Colonic mucosa (tissue), 4 donors: ENCODE measurements around the gene MYL12A. TPM values are rescaled to one million over a fixed set of nuclear protein-coding genes. Genes with fewer than 3 reads are reported as not detected.
A peak's percentile ranks its signal among the peaks of the same experiment; 100 is the strongest.
"Not testable (repeated sequence)": the region's sequence is repeated elsewhere in the genome, so short reads cannot be mapped to it uniquely, and the experiment has no call there.

Source experiments
- DNase-seq: peaks from one replicate; pipeline ENCODE4 v3.0.0-alpha.2; 2020
- H3K27ac ChIP-seq: fragments of 200-600 bp; one replicate; pipeline ENCODE4 v1.8.0; 2021
- H3K27me3 ChIP-seq: fragments of 200-600 bp; one replicate; pipeline ENCODE4 v1.8.0; 2021
- H3K36me3 ChIP-seq: fragments of 200-600 bp; one replicate; pipeline ENCODE4 v1.8.0; 2021
- H3K4me1 ChIP-seq: fragments of 200-600 bp; one replicate; pipeline ENCODE4 v1.8.0; 2021; ENCODE audit warnings: mild to moderate bottlenecking
- H3K4me3 ChIP-seq: fragments of 200-600 bp; one replicate; pipeline ENCODE4 v1.8.0; 2021
- H3K9ac ChIP-seq, 2 donors: one replicate each; pipeline ENCODE4 v1.7.0; 2013; ENCODE audit warnings: control low read depth in 2 of 2, low read depth in 2 of 2, low read length in 2 of 2
- H3K9me3 ChIP-seq: fragments of 200-600 bp; one replicate; pipeline ENCODE4 v1.8.0; 2021
- CTCF ChIP-seq: fragments of 200-600 bp; IDR thresholded peaks from one replicate; pipeline ENCODE4 v1.8.0; 2022; ENCODE audit warnings: antibody characterized with exemption, mild to moderate bottlenecking
- intact Hi-C: fragments of 100-400 bp; cut with DNase I; formaldehyde crosslinking; loops from one replicate; pipeline ENCODE4 v1.14.1; 2022
- total RNA-seq, 2 donors: library from RNA; stranded (reverse); fragmentation: NEBNext Ultra II Directional in 1 of 2; extraction: Animal tissue kit (Norgen Biotek cat#: 25700) in 1 of 2; gene quantifications; one replicate each; pipeline ENCODE4 v1.2.1, GENCODE V29; 2021
- donor health status: healthy.
- donor health status: DM: no; HTN: no; CAD: no.
- donor health status: DM: no; HTN: no; CAD: no.

Gene MYL12A
- total RNA-seq, 2 donors from 2014 or later, result 338 to 537 TPM

- H3K27ac ChIP-seq, result peak overlapping the region; percentile 76
- no peak for TF ChIP-seq CTCF
- H3K4me1 ChIP-seq, result peaks cover 3% of the 10 kb centered on the region
- intact Hi-C loops, result no loop called here
- H3K36me3 ChIP-seq, result no peaks in the 10 kb centered on the region
- no peaks in the 10 kb centered on the region for H3K27me3 ChIP-seq
- H3K4me3 ChIP-seq, result no peak overlapping the region
- no peak overlapping the region for H3K9ac ChIP-seq
- no peak for DNase-seq
- no peaks in the 10 kb centered on the region for H3K9me3 ChIP-seq
Observed at GRCh38 chr18:3216987-3217386, 30.6 kb upstream of the MYL12A start.

- Histone ChIP-seq H3K27me3 (no peaks in the 10 kb centered on the region), H3K4me3 (no peak overlapping the region), H3K9me3 (no peaks in the 10 kb centered on the region), H3K9ac (no peak overlapping the region), H3K27ac (peak overlapping the region; percentile 76), H3K36me3 (no peaks in the 10 kb centered on the region), H3K4me1 (peaks cover 3% of the 10 kb centered on the region)
- peak; percentile 80 for DNase-seq
- intact Hi-C loops, result no loop called here
- no peak for TF ChIP-seq CTCF
Observed at GRCh38 chr18:3217948-3218647, 29.5 kb upstream of the MYL12A start.

GRCh38 chr18:3218819-3219218 is 28.8 kb upstream of the MYL12A start:
- H3K9me3 ChIP-seq, result no peaks in the 10 kb centered on the region
- H3K9ac ChIP-seq, result no peak overlapping the region
- H3K27me3 ChIP-seq, result no peaks in the 10 kb centered on the region
- no peak for TF ChIP-seq CTCF
- H3K4me1 ChIP-seq, result peaks cover under 1% of the 10 kb centered on the region
- no peak overlapping the region for H3K4me3 ChIP-seq
- intact Hi-C loops, result no loop called here
- no peaks in the 10 kb centered on the region for H3K36me3 ChIP-seq
- no peak for DNase-seq
- H3K27ac ChIP-seq, result no peak overlapping the region

- no peak for TF ChIP-seq CTCF
- no peak overlapping the region for H3K9ac ChIP-seq
- no peaks in the 10 kb centered on the region for H3K36me3 ChIP-seq
- H3K4me3 ChIP-seq, result no peak overlapping the region
- no peak overlapping the region for H3K27ac ChIP-seq
- intact Hi-C loops, result no loop called here
- H3K4me1 ChIP-seq, result no peaks in the 10 kb centered on the region
- H3K27me3 ChIP-seq, result no peaks in the 10 kb centered on the region
- DNase-seq, result no peak
- H3K9me3 ChIP-seq, result no peaks in the 10 kb centered on the region
Observed at GRCh38 chr18:3219241-3219630, 28.4 kb upstream of the MYL12A start.

GRCh38 chr18:3219631-3220335 is 27.8 kb upstream of the MYL12A start, which contains the start of gene MYOM1:
Gene MYOM1, minus strand, starts transcription at chr18:3219968. Its CDS starts 4,745 bp downstream, at chr18:3215223.
- no peak within 1 kb of the TSS for H3K27ac ChIP-seq

GRCh38 chr18:3220868-3221267 is 26.7 kb upstream of the MYL12A start:
- H3K27ac ChIP-seq, H3K9me3 ChIP-seq, H3K27me3 ChIP-seq, DNase-seq, H3K9ac ChIP-seq, H3K4me3 ChIP-seq, intact Hi-C loops, H3K4me1 ChIP-seq, H3K36me3 ChIP-seq: not testable (repeated sequence)

More at GRCh38 chr18:3219631-3220335, 27.8 kb upstream of the MYL12A start, which contains the start of gene MYOM1:
- DNase-seq, result no peak
- no peak within 1 kb of the TSS for H3K4me3 ChIP-seq
- no peak for TF ChIP-seq CTCF
- H3K4me1 ChIP-seq, result no peaks in the 10 kb centered on the region
- no peaks in the 10 kb centered on the region for H3K36me3 ChIP-seq
- intact Hi-C loops, result no loop called here
- no peaks in the 10 kb centered on the region for H3K27me3 ChIP-seq
- H3K9me3 ChIP-seq, result no peaks in the 10 kb centered on the region
- no peak within 1 kb of the TSS for H3K9ac ChIP-seq
